ENCODE measurements around the gene DDO. TPM values are rescaled to one million over a fixed set of nuclear protein-coding genes. Genes with fewer than 3 reads are reported as not detected.
"Not testable (repeated sequence)": the region's sequence is repeated elsewhere in the genome, so short reads cannot be mapped to it uniquely, and the experiment has no call there.

Gene DDO
- total RNA-seq, 4 donors from 2014 or later = 0.59 to 2.1 (median 1.4) TPM

- Histone ChIP-seq H3K4me1 (peaks cover 0 to 3% (median 0%) of the 10 kb centered on the region in 4 donors), H3K36me3 (no peaks in the 10 kb centered on the region), H3K4me3 (no peak overlapping the region), H3K27me3 (peaks cover 0 to 5% of the 10 kb centered on the region in 2 donors), H3K27ac (no peak overlapping the region), H3K9me3 (no peaks in the 10 kb centered on the region)
- TF ChIP-seq POLR2A (IDR thresholded peaks at IDR 0.05) (no peak), EP300 (IDR thresholded peaks at IDR 0.05) (no peak)
- DNase-seq (ENCODE audit: low spot score in 2 of 2) = no peak
- 76 to 78% methylated on average over 3 of the region's 3 CpGs for WGBS, 2 donors
These were observed 63.8 kb downstream of the DDO start for GRCh38 chr6:110351546-110351945.

DNA sequence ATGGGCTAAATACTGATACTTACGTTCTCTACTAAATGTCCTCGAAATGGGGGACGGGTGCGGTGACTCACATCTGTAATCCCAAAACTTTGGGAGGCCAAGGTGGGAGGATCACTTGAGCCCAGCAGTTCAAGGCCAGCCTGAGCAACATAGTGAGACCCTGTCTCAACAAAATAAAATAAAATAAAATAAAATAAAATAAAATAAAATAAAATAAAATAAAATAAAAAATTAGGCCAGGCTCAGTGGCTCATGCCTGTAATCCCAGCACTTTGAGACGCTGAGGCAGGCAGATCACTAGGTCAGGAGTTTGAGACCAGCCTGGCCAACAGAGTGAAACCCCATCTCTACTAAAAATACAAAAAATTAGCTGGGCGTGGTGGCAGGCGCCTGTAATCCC lies 64.8 kb downstream of the DDO start:
- H3K27ac ChIP-seq; DNase-seq (ENCODE audit: low spot score in 2 of 2); H3K4me1 ChIP-seq; H3K36me3 ChIP-seq; H3K27me3 ChIP-seq; H3K9me3 ChIP-seq; H3K4me3 ChIP-seq: not testable (repeated sequence)
- 93 to 96% methylated on average over 7 of the region's 7 CpGs for WGBS, 2 donors

GRCh38 chr6:110348961-110349690 lies 66.2 kb downstream of the DDO start:
- Histone ChIP-seq H3K4me1 (peaks cover 0 to 3% (median 0%) of the 10 kb centered on the region in 4 donors), H3K9me3 (no peaks in the 10 kb centered on the region), H3K27me3 (no peaks in the 10 kb centered on the region), H3K36me3 (no peaks in the 10 kb centered on the region), H3K4me3 (no peak overlapping the region), H3K27ac (no peak overlapping the region)
- 81 to 91% methylated on average over 11 of the region's 11 CpGs for WGBS, 2 donors
- TF ChIP-seq CTCF (IDR thresholded peaks at IDR 0.05) = no peak
- no peak for TF ChIP-seq POLR2A (IDR thresholded peaks at IDR 0.05)
- no peak for TF ChIP-seq EP300 (IDR thresholded peaks at IDR 0.05)
- DNase-seq (ENCODE audit: low spot score in 2 of 2) = no peak

GRCh38 chr6:110345025-110345424 lies 70.3 kb downstream of the DDO start:
- Histone ChIP-seq H3K36me3 (no peaks in the 10 kb centered on the region), H3K4me1 (no peaks in the 10 kb centered on the region), H3K9me3 (no peaks in the 10 kb centered on the region), H3K4me3 (no peak overlapping the region), H3K27ac (no peak overlapping the region), H3K27me3 (no peaks in the 10 kb centered on the region)
- TF ChIP-seq EP300 (IDR thresholded peaks at IDR 0.05) (no peak), CTCF (IDR thresholded peaks at IDR 0.05) (no peak), POLR2A (IDR thresholded peaks at IDR 0.05) (no peak)
- 74 to 86% methylated on average over 4 of the region's 4 CpGs for WGBS, 2 donors
- DNase-seq (ENCODE audit: low spot score in 2 of 2) = no peak

- no peak for TF ChIP-seq POLR2A (IDR thresholded peaks at IDR 0.05)
- no peak for TF ChIP-seq EP300 (IDR thresholded peaks at IDR 0.05)
- TF ChIP-seq CTCF (IDR thresholded peaks at IDR 0.05) = no peak
- no peaks in the 10 kb centered on the region for H3K9me3 ChIP-seq
- WGBS, 2 donors = 92 to 95% methylated on average over 3 of the region's 3 CpGs
- H3K27ac ChIP-seq = no peak overlapping the region
- H3K4me1 ChIP-seq = no peaks in the 10 kb centered on the region
- H3K4me3 ChIP-seq = no peak overlapping the region
- H3K27me3 ChIP-seq = no peaks in the 10 kb centered on the region
- DNase-seq (ENCODE audit: low spot score in 2 of 2) = no peak
- H3K36me3 ChIP-seq = no peaks in the 10 kb centered on the region
These were observed 72.6 kb downstream of the DDO start for GRCh38 chr6:110342759-110343158.

Other genes with a start within 250 kb of the DDO start
- 10 to 100 TPM in 1 of 4 donors, 1 to 10 TPM in 3; 8.0 to 11.7 (median 8.7) TPM for gene WASF1, start 235.9 kb downstream of the DDO start, total RNA-seq
- 10 to 100 TPM; 16.2 to 19.3 (median 16.5) TPM for gene CDC40, start 235.1 kb downstream of the DDO start, total RNA-seq
- 1 to 10 TPM in 1 of 4 donors, under 1 TPM in 3; 0.63 to 2.4 (median 0.93) TPM for gene METTL24, start 57.2 kb downstream of the DDO start, total RNA-seq
- not detected for gene SLC22A16, start 61.0 kb upstream of the DDO start, total RNA-seq

Data from tibial nerve (tissue), 4 donors.